HepG2 (cell line): ENCODE results near the gene PDSS2. TPM values are rescaled to one million over a fixed set of nuclear protein-coding genes. Genes with fewer than 3 reads are reported as not detected.

ENCODE experiments used
- FOXP4 ChIP-seq: sonication (generic); formaldehyde crosslinking; IDR thresholded peaks from 2 replicates; pipeline ENCODE4 v1.4.0; 2020; ENCODE audit warnings: missing genetic modification reagents
- HDAC6 ChIP-seq: fragments of 200-600 bp; sonication (generic); IDR thresholded peaks from 2 replicates; pipeline ENCODE4 v1.7.0; 2017; ENCODE audit warnings: mild to moderate bottlenecking, antibody characterized with exemption, low read length, low read depth
- KAT8 ChIP-seq: IDR thresholded peaks from 2 replicates; pipeline ENCODE4 v1.6.1; 2016; ENCODE audit warnings: missing genetic modification reagents, missing compliant biosample characterization
- KDM3A ChIP-seq: IDR thresholded peaks from 2 replicates; pipeline ENCODE4 v1.6.1; 2018; ENCODE audit warnings: low read depth, missing compliant biosample characterization
- KDM4B ChIP-seq: sonication (generic); formaldehyde crosslinking; IDR thresholded peaks from 2 replicates; pipeline ENCODE4 v1.4.0; 2020; ENCODE audit warnings: missing genetic modification reagents
- KDM5A ChIP-seq: fragments of 200-600 bp; sonication (generic); IDR thresholded peaks from 2 replicates; pipeline ENCODE4 v1.7.0; 2018; ENCODE audit warnings: antibody characterized with exemption, mild to moderate bottlenecking, low read length, borderline replicate concordance
- PATZ1 ChIP-seq: sonication (generic); formaldehyde crosslinking; IDR thresholded peaks from 2 replicates; pipeline ENCODE4 v1.4.0; 2020; ENCODE audit warnings: missing genetic modification reagents
- RBM39 ChIP-seq: fragments of 200-400 bp; formaldehyde crosslinking; IDR thresholded peaks from one replicate; pipeline ENCODE4 v1.6.1; 2018; ENCODE audit warnings: antibody characterized with exemption, mild to moderate bottlenecking, low read depth, low read length; ENCODE audit not compliant: poor library complexity, severe bottlenecking
- THAP7 ChIP-seq: sonication (generic); formaldehyde crosslinking; IDR thresholded peaks from 2 replicates; pipeline ENCODE4 v1.8.1; 2023; ENCODE audit warnings: mild to moderate bottlenecking, missing genetic modification reagents
- YEATS2 ChIP-seq: sonication (generic); formaldehyde crosslinking; IDR thresholded peaks from 2 replicates; pipeline ENCODE4 v1.4.0; 2020; ENCODE audit warnings: missing genetic modification reagents, borderline replicate concordance
- ZMAT3 ChIP-seq: sonication (generic); formaldehyde crosslinking; conservative IDR thresholded peaks from 2 replicates; pipeline ENCODE4 v1.7.0; 2021; ENCODE audit warnings: missing genetic modification reagents
- ZNF124 ChIP-seq: sonication (generic); formaldehyde crosslinking; IDR thresholded peaks from 2 replicates; pipeline ENCODE4 v1.4.0; 2020; ENCODE audit warnings: missing genetic modification reagents
- ZNF263 ChIP-seq: sonication (generic); formaldehyde crosslinking; IDR thresholded peaks from 2 replicates; pipeline ENCODE4 v1.4.0; 2020; ENCODE audit warnings: missing genetic modification reagents
- ZNF510 ChIP-seq: sonication (generic); formaldehyde crosslinking; IDR thresholded peaks from 2 replicates; pipeline ENCODE4 v1.4.0; 2020; ENCODE audit warnings: low read depth, mild to moderate bottlenecking, missing genetic modification reagents
- ZNF530 ChIP-seq: sonication (generic); formaldehyde crosslinking; IDR thresholded peaks from 2 replicates; pipeline ENCODE4 v1.5.0; 2020; ENCODE audit warnings: low read depth, mild to moderate bottlenecking, missing genetic modification reagents
- ZNF543 ChIP-seq: sonication (generic); formaldehyde crosslinking; IDR thresholded peaks from 2 replicates; pipeline ENCODE4 v1.4.0; 2020; ENCODE audit warnings: mild to moderate bottlenecking, missing genetic modification reagents
- ZNF672 ChIP-seq: sonication (generic); formaldehyde crosslinking; IDR thresholded peaks from 2 replicates; pipeline ENCODE4 v1.8.1; 2022; ENCODE audit warnings: missing genetic modification reagents
- ZNF773 ChIP-seq: sonication (generic); formaldehyde crosslinking; IDR thresholded peaks from 2 replicates; pipeline ENCODE4 v1.4.0; 2020; ENCODE audit warnings: missing genetic modification reagents, borderline replicate concordance
- ZSCAN21 ChIP-seq: sonication (generic); formaldehyde crosslinking; IDR thresholded peaks from 2 replicates; pipeline ENCODE4 v1.8.0; 2022; ENCODE audit warnings: mild to moderate bottlenecking, missing genetic modification reagents, moderate library complexity, borderline replicate concordance
- polyA plus RNA-seq, 8 experiments: library from polyadenylated mRNA; depleted of rRNA in 3 of 8; stranded (reverse) in 7 of 8; unstranded in 1 of 8; fragments of >200 nt; fragmentation: Illumina TruSeq in 4 of 8; extraction: Trizol in 4 of 8; gene quantifications; 2 replicates each; pipeline versions ENCODE4 v1.2.1 to v1.2.3, GENCODE V29; 2011 to 2016; ENCODE audit warnings: low read depth in 4 of 8, missing spikeins in 1 of 8, mixed read lengths in 1 of 8; ENCODE audit not compliant: insufficient read depth in 1 of 8
- total RNA-seq, 5 experiments: library from RNA; depleted of rRNA; stranded (reverse); fragments of >200 nt; fragmentation: Illumina TruSeq; extraction: Trizol; gene quantifications; 2 replicates each; pipeline ENCODE4 v1.2.3, GENCODE V29; 2016; ENCODE audit warnings: low read depth in 1 of 5
- TF ChIP-seq, protein P1 (sequence below): sonication (generic); formaldehyde crosslinking; IDR thresholded peaks from 2 replicates; pipeline ENCODE4 v1.5.0; 2020; ENCODE audit warnings: missing genetic modification reagents, mild to moderate bottlenecking, borderline replicate concordance
- TF ChIP-seq, protein P2 (sequence below): sonication (generic); IDR thresholded peaks from 2 replicates; pipeline ENCODE4 v1.6.1; 2016; ENCODE audit warnings: low read depth, borderline replicate concordance

PDSS2 gene
- total and polyA plus RNA-seq, 2 of the 13 experiments (the other 11 are each of a cell fraction or from before 2014, with no cell fraction given): 16.2 to 17.0 TPM

DNA sequence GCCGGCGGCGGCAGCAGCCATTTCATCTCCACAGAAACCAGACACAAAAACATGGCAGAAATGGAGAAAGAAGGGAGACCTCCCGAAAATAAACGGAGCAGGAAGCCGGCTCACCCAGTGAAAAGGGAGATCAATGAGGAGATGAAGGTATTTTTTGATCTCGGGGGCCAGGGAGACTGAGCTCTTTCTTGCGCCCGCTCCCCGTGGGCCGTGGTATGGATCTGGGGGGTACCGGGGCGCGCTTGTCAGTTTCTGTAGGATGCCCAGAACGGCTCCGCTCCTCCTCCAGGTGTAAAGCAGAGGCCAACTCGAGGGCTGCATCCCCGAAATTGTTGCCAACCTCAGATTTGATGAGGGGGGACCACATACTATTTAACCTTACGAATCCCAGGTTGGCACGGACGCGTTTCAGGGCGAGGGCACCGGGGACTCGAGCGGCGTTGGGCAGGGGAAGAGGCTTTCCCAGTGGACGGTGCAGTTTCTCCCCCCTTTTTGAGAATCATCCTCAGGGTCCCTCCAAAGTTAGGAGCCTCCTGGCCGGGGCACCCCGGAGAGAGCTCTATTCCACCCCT lies 31.3 kb upstream of the PDSS2 start (continued):
- TF ChIP-seq KDM3A (CRISPR knock-in tag): no peak
- 0 out of 2 replicates have a peak, but pooled peaks have one; percentile 27 for TF ChIP-seq KDM5A
- TF ChIP-seq ZMAT3 (CRISPR knock-in tag): 0 out of 2 replicates have a peak, but pooled peaks have one; percentile 61
- 0 out of 2 replicates have a peak, but pooled peaks have one; percentile 10 for TF ChIP-seq PATZ1 (CRISPR knock-in tag)
- TF ChIP-seq, protein P1, sequence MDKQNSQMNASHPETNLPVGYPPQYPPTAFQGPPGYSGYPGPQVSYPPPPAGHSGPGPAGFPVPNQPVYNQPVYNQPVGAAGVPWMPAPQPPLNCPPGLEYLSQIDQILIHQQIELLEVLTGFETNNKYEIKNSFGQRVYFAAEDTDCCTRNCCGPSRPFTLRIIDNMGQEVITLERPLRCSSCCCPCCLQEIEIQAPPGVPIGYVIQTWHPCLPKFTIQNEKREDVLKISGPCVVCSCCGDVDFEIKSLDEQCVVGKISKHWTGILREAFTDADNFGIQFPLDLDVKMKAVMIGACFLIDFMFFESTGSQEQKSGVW: no peak
- TF ChIP-seq ZNF510 (CRISPR knock-in tag): no peak
- TF ChIP-seq, protein P2, sequence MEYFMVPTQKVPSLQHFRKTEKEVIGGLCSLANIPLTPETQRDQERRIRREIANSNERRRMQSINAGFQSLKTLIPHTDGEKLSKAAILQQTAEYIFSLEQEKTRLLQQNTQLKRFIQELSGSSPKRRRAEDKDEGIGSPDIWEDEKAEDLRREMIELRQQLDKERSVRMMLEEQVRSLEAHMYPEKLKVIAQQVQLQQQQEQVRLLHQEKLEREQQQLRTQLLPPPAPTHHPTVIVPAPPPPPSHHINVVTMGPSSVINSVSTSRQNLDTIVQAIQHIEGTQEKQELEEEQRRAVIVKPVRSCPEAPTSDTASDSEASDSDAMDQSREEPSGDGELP: no peak
- no peak for TF ChIP-seq THAP7 (CRISPR knock-in tag)
- no peak for TF ChIP-seq ZNF124 (CRISPR knock-in tag)
- TF ChIP-seq ZNF263 (CRISPR knock-in tag): no peak
- TF ChIP-seq KAT8: 0 out of 2 replicates have a peak, but pooled peaks have one; percentile 16
- no peak for TF ChIP-seq KDM4B (CRISPR knock-in tag)
- TF ChIP-seq ZNF672: no peak
- no peak for TF ChIP-seq YEATS2 (CRISPR knock-in tag)
- no peak for TF ChIP-seq HDAC6
- no peak for TF ChIP-seq ZSCAN21
- TF ChIP-seq ZNF530 (CRISPR knock-in tag): no peak
- TF ChIP-seq ZNF543 (CRISPR knock-in tag): no peak
- no peak for TF ChIP-seq RBM39
- no peak for TF ChIP-seq ZNF773
- no peak for TF ChIP-seq FOXP4 (CRISPR knock-in tag)
